WI38 (cell line): Measurements from ENCODE around the gene THBS1.
A peak's percentile ranks its signal among the peaks of the same experiment; 100 is the strongest.

ENCODE experiments used
- H3K4me3 ChIP-seq: 2 replicates; pipeline ENCODE4 v1.5.1; 2011; ENCODE audit warnings: low read depth, mild to moderate bottlenecking, control low read depth, low read length
- TF ChIP-seq, protein P1 (sequence below): IDR thresholded peaks from 2 replicates; pipeline ENCODE4 v1.5.1; 2012; ENCODE audit warnings: low read depth, mild to moderate bottlenecking, control low read depth, low read length

Gene THBS1

DNA sequence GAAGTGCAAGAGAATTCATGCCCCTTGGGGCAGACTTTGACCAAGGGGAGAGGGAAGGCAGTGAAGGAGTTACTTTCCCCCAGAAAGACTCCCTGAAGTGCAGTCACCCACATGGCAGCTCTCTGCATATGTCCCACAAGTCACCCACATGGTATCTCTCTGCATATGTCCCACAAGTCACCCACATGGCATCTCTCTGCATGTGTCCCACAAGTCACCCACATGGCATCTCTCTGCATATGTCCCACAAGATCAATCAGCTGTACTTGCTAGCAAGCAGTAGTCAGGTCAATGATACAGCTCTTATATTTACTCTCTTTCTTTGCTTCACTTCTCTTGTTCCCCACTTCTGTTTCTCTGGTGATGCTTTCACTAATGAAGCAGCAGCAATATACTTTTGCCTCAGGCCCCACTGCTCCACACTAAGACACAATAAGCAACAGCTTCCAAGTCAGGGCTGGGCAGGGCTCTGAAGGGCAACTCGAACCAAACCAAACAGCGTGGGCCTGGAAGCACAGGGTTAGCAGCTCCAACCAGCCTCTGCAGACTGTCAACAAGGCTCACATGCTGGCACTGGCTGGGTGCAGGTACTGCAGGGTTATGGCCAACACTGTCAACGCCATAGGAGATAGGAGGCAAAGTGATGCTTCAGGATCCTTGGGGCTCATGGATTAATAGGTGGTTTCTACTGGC, 46.7 kb downstream of the THBS1 start:
- H3K4me3 ChIP-seq = no peak overlapping the region
- TF ChIP-seq, protein P1, sequence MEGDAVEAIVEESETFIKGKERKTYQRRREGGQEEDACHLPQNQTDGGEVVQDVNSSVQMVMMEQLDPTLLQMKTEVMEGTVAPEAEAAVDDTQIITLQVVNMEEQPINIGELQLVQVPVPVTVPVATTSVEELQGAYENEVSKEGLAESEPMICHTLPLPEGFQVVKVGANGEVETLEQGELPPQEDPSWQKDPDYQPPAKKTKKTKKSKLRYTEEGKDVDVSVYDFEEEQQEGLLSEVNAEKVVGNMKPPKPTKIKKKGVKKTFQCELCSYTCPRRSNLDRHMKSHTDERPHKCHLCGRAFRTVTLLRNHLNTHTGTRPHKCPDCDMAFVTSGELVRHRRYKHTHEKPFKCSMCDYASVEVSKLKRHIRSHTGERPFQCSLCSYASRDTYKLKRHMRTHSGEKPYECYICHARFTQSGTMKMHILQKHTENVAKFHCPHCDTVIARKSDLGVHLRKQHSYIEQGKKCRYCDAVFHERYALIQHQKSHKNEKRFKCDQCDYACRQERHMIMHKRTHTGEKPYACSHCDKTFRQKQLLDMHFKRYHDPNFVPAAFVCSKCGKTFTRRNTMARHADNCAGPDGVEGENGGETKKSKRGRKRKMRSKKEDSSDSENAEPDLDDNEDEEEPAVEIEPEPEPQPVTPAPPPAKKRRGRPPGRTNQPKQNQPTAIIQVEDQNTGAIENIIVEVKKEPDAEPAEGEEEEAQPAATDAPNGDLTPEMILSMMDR = no peak

DNA sequence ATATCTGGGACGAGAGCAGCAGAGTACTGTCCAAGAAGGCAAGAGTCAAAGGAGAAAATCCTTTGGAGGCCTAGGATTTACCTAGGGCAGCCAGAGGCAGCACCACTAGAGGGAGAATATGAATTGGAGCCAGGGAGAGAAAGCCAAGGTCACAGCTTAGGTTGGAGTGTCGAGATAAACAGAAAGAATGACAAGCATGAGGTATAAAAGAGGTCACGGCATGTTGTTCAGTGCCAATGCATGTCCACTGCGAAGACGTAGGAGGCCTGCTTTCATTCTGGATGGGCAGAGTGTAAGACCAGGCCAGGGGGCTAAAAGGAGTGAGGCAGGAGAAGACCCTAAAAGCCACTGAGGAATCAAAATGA, 47.2 kb downstream of the THBS1 start:
- no peak overlapping the region for H3K4me3 ChIP-seq
- TF ChIP-seq, protein P1 = peak; percentile 29; the same call in 1 of the 2 replicates

DNA sequence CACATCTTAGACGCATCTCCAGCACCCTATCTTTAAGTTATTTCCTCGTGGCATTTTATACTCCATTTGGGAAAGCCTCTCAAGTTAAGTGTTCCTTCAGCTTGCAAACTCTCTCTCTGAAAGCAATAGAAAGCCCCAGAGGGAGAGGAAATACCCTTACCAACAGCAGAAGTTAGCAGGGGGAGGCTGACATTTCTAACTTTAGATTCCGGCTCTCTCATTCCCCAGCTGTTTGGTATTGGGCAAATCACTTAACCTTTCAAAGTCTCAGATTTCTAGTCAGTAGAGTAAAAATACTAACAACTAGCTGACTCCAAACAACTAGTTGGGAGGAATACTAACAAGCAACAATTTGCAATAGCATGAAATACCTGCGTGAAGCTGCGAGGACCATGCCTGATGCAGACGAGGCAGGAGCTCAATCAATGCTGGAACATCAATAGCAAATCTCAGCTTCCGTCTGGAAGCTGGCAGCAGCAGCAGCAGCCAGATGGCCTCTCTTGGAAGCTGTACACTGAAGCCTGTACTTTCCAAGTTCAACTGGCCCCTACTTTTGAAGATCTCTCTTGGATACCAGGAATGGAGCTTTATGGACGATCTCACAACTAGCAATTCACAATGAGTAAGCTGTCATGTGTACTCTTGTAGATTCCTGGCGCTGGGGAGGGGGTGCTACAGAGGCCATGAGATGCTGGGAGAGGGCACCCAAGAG, 47.8 kb downstream of the THBS1 start:
- no peak overlapping the region for H3K4me3 ChIP-seq
- TF ChIP-seq, protein P1 = no peak

GRCh38 chr15:39629371-39629770, 48.5 kb downstream of the THBS1 start:
- TF ChIP-seq, protein P1 = no peak

GRCh38 chr15:39629906-39630305, 49.0 kb downstream of the THBS1 start:
- H3K4me3 ChIP-seq = no peak overlapping the region
- TF ChIP-seq, protein P1 = no peak

More at GRCh38 chr15:39629371-39629770, 48.5 kb downstream of the THBS1 start:
- H3K4me3 ChIP-seq = no peak overlapping the region

GRCh38 chr15:39631357-39631756, 50.5 kb downstream of the THBS1 start:
- no peak overlapping the region for H3K4me3 ChIP-seq
- TF ChIP-seq, protein P1 = no peak

- TF ChIP-seq, protein P1 = no peak
- no peak overlapping the region for H3K4me3 ChIP-seq
Measured at GRCh38 chr15:39638041-39638440, 57.2 kb downstream of the THBS1 start.
